WTC11 (cell line): ENCODE data around the gene GRIN1. TPM values are rescaled to one million over a fixed set of nuclear protein-coding genes. Genes with fewer than 3 reads are reported as not detected.

Experiments used
- ATAC-seq: fragments of 200-7000 bp; cut with Tn5 transposase; 2 replicates; pipeline ENCODE4 v1.10.0; 2021; ENCODE audit warnings: mild to moderate bottlenecking, moderate library complexity
- CTCF ChIA-PET: fragments of 300-600 bp; sonication (Branson Sonifier 250); formaldehyde crosslinking; loops from one replicate; lab custom pipeline; 2021; ENCODE audit warnings: antibody characterized with exemption; lab: Charles Lee
- POLR2A ChIA-PET: fragments of 350-600 bp; sonication (Branson Sonifier 250); formaldehyde crosslinking; loops from one replicate; lab custom pipeline; 2021; ENCODE audit warnings: antibody characterized with exemption; lab: Charles Lee
- DNase-seq: peaks from one replicate; pipeline ENCODE4 v3.0.0; 2021; ENCODE audit warnings: low spot score
- H3K27ac Mint-ChIP-seq: 2 replicates; pipeline ENCODE4 v1.8.0; 2021; ENCODE audit warnings: mixed read lengths
- H3K27me3 Mint-ChIP-seq: 2 replicates; pipeline ENCODE4 v1.8.0; 2021; ENCODE audit warnings: low read depth, mild to moderate bottlenecking, moderate library complexity, mixed read lengths
- H3K36me3 Mint-ChIP-seq: 2 replicates; pipeline ENCODE4 v1.8.0; 2021; ENCODE audit warnings: mixed read lengths
- H3K4me1 Mint-ChIP-seq: 2 replicates; pipeline ENCODE4 v1.8.0; 2022; ENCODE audit warnings: mixed read lengths
- H3K4me3 Mint-ChIP-seq: 2 replicates; pipeline ENCODE4 v1.8.0; 2021; ENCODE audit warnings: mild to moderate bottlenecking, moderate library complexity, mixed read lengths
- H3K9me3 Mint-ChIP-seq: 2 replicates; pipeline ENCODE4 v1.8.0; 2021; ENCODE audit warnings: mixed read lengths
- ATF1 ChIP-seq: sonication (generic); formaldehyde crosslinking; IDR thresholded peaks from 2 replicates; pipeline ENCODE4 v1.8.1; 2023; ENCODE audit warnings: mild to moderate bottlenecking, moderate library complexity, missing genetic modification reagents
- E2F1 ChIP-seq: sonication (generic); formaldehyde crosslinking; IDR thresholded peaks from 2 replicates; pipeline ENCODE4 v1.8.0; 2022; ENCODE audit warnings: mild to moderate bottlenecking, missing genetic modification reagents
- FOXJ3 ChIP-seq: sonication (generic); formaldehyde crosslinking; IDR thresholded peaks from 2 replicates; pipeline ENCODE4 v1.9.0; 2021; ENCODE audit warnings: missing genetic modification reagents, mild to moderate bottlenecking, borderline replicate concordance
- FOXK1 ChIP-seq: sonication (generic); formaldehyde crosslinking; IDR thresholded peaks from 2 replicates; pipeline ENCODE4 v1.8.0; 2022; ENCODE audit warnings: mild to moderate bottlenecking, moderate library complexity, missing genetic modification reagents
- GRHL2 ChIP-seq: fragments of 250-450 bp; sonication (Bioruptor Pico); IDR thresholded peaks from 2 replicates; pipeline ENCODE4 v1.8.0; 2022; ENCODE audit warnings: mild to moderate bottlenecking, moderate library complexity; ENCODE audit not compliant: insufficient replicate concordance, severe bottlenecking
- MAX ChIP-seq: sonication (generic); formaldehyde crosslinking; IDR thresholded peaks from 2 replicates; pipeline ENCODE4 v1.8.0; 2022; ENCODE audit warnings: mild to moderate bottlenecking, missing genetic modification reagents
- MXD4 ChIP-seq: fragments of 250-450 bp; sonication (Bioruptor Pico); IDR thresholded peaks from 2 replicates; pipeline ENCODE4 v1.8.0; 2021; ENCODE audit warnings: mild to moderate bottlenecking, moderate library complexity, borderline replicate concordance
- MYBL2 ChIP-seq: sonication (generic); formaldehyde crosslinking; IDR thresholded peaks from 2 replicates; pipeline ENCODE4 v1.8.1; 2023; ENCODE audit warnings: mild to moderate bottlenecking, moderate library complexity, missing genetic modification reagents
- NFATC4 ChIP-seq: fragments of 250-450 bp; sonication (Bioruptor Pico); IDR thresholded peaks from 2 replicates; pipeline ENCODE4 v1.9.0; 2021; ENCODE audit warnings: mild to moderate bottlenecking
- NFE2L1 ChIP-seq: sonication (generic); formaldehyde crosslinking; IDR thresholded peaks from 2 replicates; pipeline ENCODE4 v1.8.1; 2023; ENCODE audit warnings: missing genetic modification reagents
- PRDM15 ChIP-seq: sonication (generic); formaldehyde crosslinking; IDR thresholded peaks from 2 replicates; pipeline ENCODE4 v1.8.0; 2022; ENCODE audit warnings: missing genetic modification reagents
- RORB ChIP-seq: fragments of 250-450 bp; sonication (Bioruptor Pico); IDR thresholded peaks from 2 replicates; pipeline ENCODE4 v1.9.0; 2021; ENCODE audit warnings: mild to moderate bottlenecking
- SMAD4 ChIP-seq: sonication (generic); formaldehyde crosslinking; IDR thresholded peaks from 2 replicates; pipeline ENCODE4 v1.8.0; 2022; ENCODE audit warnings: mild to moderate bottlenecking, missing genetic modification reagents
- SOX15 ChIP-seq: fragments of 250-450 bp; sonication (Bioruptor Pico); IDR thresholded peaks from 2 replicates; pipeline ENCODE4 v1.9.0; 2021; ENCODE audit warnings: mild to moderate bottlenecking
- TCF7 ChIP-seq: sonication (generic); formaldehyde crosslinking; IDR thresholded peaks from 2 replicates; pipeline ENCODE4 v1.8.0; 2022; ENCODE audit warnings: mild to moderate bottlenecking, low read depth, missing genetic modification reagents, moderate library complexity
- TEAD4 ChIP-seq: sonication (generic); formaldehyde crosslinking; IDR thresholded peaks from 2 replicates; pipeline ENCODE4 v1.8.0; 2022; ENCODE audit warnings: mild to moderate bottlenecking, missing genetic modification reagents
- USF2 ChIP-seq: sonication (generic); formaldehyde crosslinking; IDR thresholded peaks from 2 replicates; pipeline ENCODE4 v1.8.1; 2023; ENCODE audit warnings: mild to moderate bottlenecking, missing genetic modification reagents, moderate library complexity
- ZBTB43 ChIP-seq: sonication (generic); formaldehyde crosslinking; IDR thresholded peaks from 2 replicates; pipeline ENCODE4 v1.8.1; 2023; ENCODE audit warnings: mild to moderate bottlenecking, missing genetic modification reagents
- ZMAT4 ChIP-seq: fragments of 250-450 bp; sonication (Bioruptor Pico); IDR thresholded peaks from 2 replicates; pipeline ENCODE4 v1.9.0; 2021; ENCODE audit warnings: mild to moderate bottlenecking
- ZNF232 ChIP-seq: sonication (generic); formaldehyde crosslinking; IDR thresholded peaks from 2 replicates; pipeline ENCODE4 v1.8.0; 2022; ENCODE audit warnings: mild to moderate bottlenecking, missing genetic modification reagents
- ZNF263 ChIP-seq: sonication (generic); formaldehyde crosslinking; IDR thresholded peaks from 2 replicates; pipeline ENCODE4 v1.8.1; 2022; ENCODE audit warnings: low read depth, mild to moderate bottlenecking, moderate library complexity, missing genetic modification reagents
- ZNF423 ChIP-seq: fragments of 250-450 bp; sonication (Bioruptor Pico); IDR thresholded peaks from 2 replicates; pipeline ENCODE4 v2.1.2; 2022; ENCODE audit warnings: mild to moderate bottlenecking, moderate library complexity
- ZNF671 ChIP-seq: fragments of 250-450 bp; sonication (Bioruptor Pico); IDR thresholded peaks from 2 replicates; pipeline ENCODE4 v1.8.0; 2021; ENCODE audit warnings: mild to moderate bottlenecking
- ZSCAN18 ChIP-seq: fragments of 250-450 bp; sonication (Bioruptor Pico); IDR thresholded peaks from 2 replicates; pipeline ENCODE4 v2.1.2; 2022; ENCODE audit warnings: mild to moderate bottlenecking, moderate library complexity
- total RNA-seq: library from RNA; stranded (reverse); gene quantifications from 3 replicates; pipeline ENCODE4 v1.2.3, GENCODE V29; 2021

Gene GRIN1
- total RNA-seq, 1 experiment from 2014 or later: 4.1 TPM

GRCh38 chr9:137156567-137157375 lies 17.8 kb downstream of the GRIN1 start (continued):
- no peak for TF ChIP-seq PRDM15
- TF ChIP-seq ZNF671 (CRISPR knock-in tag): no peak
- no peak for TF ChIP-seq MYBL2 (CRISPR knock-in tag)
- 0 out of 2 replicates have a peak, but pooled peaks have one; percentile 18 for TF ChIP-seq MAX (CRISPR knock-in tag)
- peak; percentile 63; the same call in 1 of the 2 replicates for TF ChIP-seq ZNF263 (CRISPR knock-in tag)
- no peak for TF ChIP-seq MXD4 (CRISPR knock-in tag)
- TF ChIP-seq ATF1 (CRISPR knock-in tag): no peak
- TF ChIP-seq ZMAT4 (CRISPR knock-in tag): no peak
- TF ChIP-seq SMAD4: no peak
- no peak for TF ChIP-seq NFE2L1 (CRISPR knock-in tag)
- TF ChIP-seq RORB (CRISPR knock-in tag): no peak

- Mint-ChIP-seq H3K27me3 (peaks cover 74% of the 10 kb centered on the region), H3K27ac (no peak overlapping the region), H3K9me3 (no peaks in the 10 kb centered on the region), H3K4me1 (no peaks in the 10 kb centered on the region), H3K4me3 (no peak overlapping the region), H3K36me3 (no peaks in the 10 kb centered on the region)
- CTCF ChIA-PET: interaction anchor here (0.8 to 1.8 kb wide), 10 partner anchors 18 to 180 kb away, joined by 3 to 15 read pairs (median 6); partner anchors contain the start of gene NPDC1
- ATAC-seq (no peak), DNase-seq (no peak)
- POLR2A ChIA-PET: interaction anchor here (1.0 kb wide), 1 partner anchor 28 kb away, joined by 7 read pairs; no protein-coding TSS in a partner anchor
- TF ChIP-seq SOX15 (CRISPR knock-in tag) (no peak), ZNF263 (CRISPR knock-in tag) (no peak), ZBTB43 (CRISPR knock-in tag) (no peak), FOXJ3 (CRISPR knock-in tag) (no peak), GRHL2 (CRISPR knock-in tag) (no peak), NFATC4 (CRISPR knock-in tag) (no peak), TEAD4 (CRISPR knock-in tag) (no peak), TCF7 (CRISPR knock-in tag) (no peak), E2F1 (no peak), ZSCAN18 (CRISPR knock-in tag) (no peak), ZNF232 (no peak), ZNF423 (CRISPR knock-in tag) (no peak), FOXK1 (CRISPR knock-in tag) (no peak), USF2 (CRISPR knock-in tag) (no peak)
Observed at GRCh38 chr9:137157618-137158415, 18.9 kb downstream of the GRIN1 start.
